Liver (tissue), 9 donors: ENCODE results near the gene TBC1D24. TPM values are rescaled to one million over a fixed set of nuclear protein-coding genes. Genes with fewer than 3 reads are reported as not detected.
A peak's percentile ranks its signal among the peaks of the same experiment; 100 is the strongest.

Experiments
- DNase-seq: peaks from one replicate; pipeline ENCODE4 v3.0.0-alpha.2; 2017; ENCODE audit warnings: low spot score
- H3K27ac ChIP-seq, 2 donors: one replicate each; pipeline ENCODE4 v1.7.0; 2013; ENCODE audit warnings: inconsistent platforms in 2 of 2, low read length in 2 of 2, control low read depth in 1 of 2, low read depth in 1 of 2, mild to moderate bottlenecking in 1 of 2
- H3K27me3 ChIP-seq, 4 donors: one replicate each; pipeline versions ENCODE4 v1.6.1 to v1.7.0; 2013; ENCODE audit warnings: low read length in 3 of 4, inconsistent platforms in 1 of 4, mild to moderate bottlenecking in 1 of 4, moderate library complexity in 1 of 4; ENCODE audit not compliant: control insufficient read depth in 4 of 4, insufficient read depth in 4 of 4
- H3K36me3 ChIP-seq, 4 donors: one replicate each; pipeline versions ENCODE4 v1.6.1 to v1.7.0; 2013; ENCODE audit warnings: low read length in 3 of 4, mild to moderate bottlenecking in 3 of 4, low read depth in 1 of 4, moderate library complexity in 1 of 4; ENCODE audit not compliant: control insufficient read depth in 4 of 4, insufficient read depth in 3 of 4
- H3K4me1 ChIP-seq, 4 donors: one replicate each; pipeline versions ENCODE4 v1.6.1 to v1.7.0; 2013; ENCODE audit warnings: low read length in 3 of 4, mild to moderate bottlenecking in 3 of 4, moderate library complexity in 1 of 4; ENCODE audit not compliant: control insufficient read depth in 4 of 4, insufficient read depth in 4 of 4
- H3K4me3 ChIP-seq, 3 donors: one replicate each; pipeline versions ENCODE4 v1.6.1 to v1.7.0; 2013; ENCODE audit warnings: low read length in 3 of 3, control low read depth in 1 of 3, low read depth in 1 of 3, mild to moderate bottlenecking in 1 of 3
- H3K9ac ChIP-seq, 2 donors: one replicate each; pipeline ENCODE4 v1.7.0; 2013; ENCODE audit warnings: low read length in 2 of 2, mild to moderate bottlenecking in 2 of 2, moderate library complexity in 2 of 2, control low read depth in 1 of 2, low read depth in 1 of 2
- H3K9me3 ChIP-seq, 4 donors: one replicate each; pipeline versions ENCODE4 v1.6.1 to v1.7.0; 2013; ENCODE audit warnings: low read length in 3 of 4; ENCODE audit not compliant: control insufficient read depth in 4 of 4
- EGR1 ChIP-seq, 2 donors: IDR thresholded peaks; 2 replicates each; pipeline ENCODE4 v1.6.1; 2016 to 2018; ENCODE audit warnings: antibody characterized with exemption in 2 of 2, low read depth in 2 of 2
- FOXA1 ChIP-seq: IDR thresholded peaks from 2 replicates; pipeline ENCODE4 v1.6.1; 2016; ENCODE audit warnings: antibody characterized with exemption
- GABPA ChIP-seq, 2 donors: IDR thresholded peaks in 1 of 2; conservative IDR thresholded peaks in 1 of 2; 2 replicates each; pipeline ENCODE4 v1.6.1; 2016; ENCODE audit warnings: antibody characterized with exemption in 2 of 2, mild to moderate bottlenecking in 1 of 2, moderate library complexity in 1 of 2
- HNF4A ChIP-seq, 2 donors: conservative IDR thresholded peaks; 2 replicates each; pipeline ENCODE4 v1.6.1; 2016; ENCODE audit warnings: antibody characterized with exemption in 2 of 2, mild to moderate bottlenecking in 2 of 2
- HNF4G ChIP-seq: IDR thresholded peaks from 2 replicates; pipeline ENCODE4 v1.6.1; 2016; ENCODE audit warnings: antibody characterized with exemption
- JUND ChIP-seq, 2 donors: IDR thresholded peaks; 2 replicates each; pipeline ENCODE4 v1.6.1; 2016; ENCODE audit warnings: antibody characterized with exemption in 2 of 2
- NR2F2 ChIP-seq: IDR thresholded peaks from 2 replicates; pipeline ENCODE4 v1.6.1; 2016; ENCODE audit warnings: antibody characterized with exemption
- RAD21 ChIP-seq, 2 donors: IDR thresholded peaks; 2 replicates each; pipeline ENCODE4 v1.6.1; 2016; ENCODE audit warnings: antibody characterized with exemption in 2 of 2, mild to moderate bottlenecking in 2 of 2
- RXRA ChIP-seq, 2 donors: IDR thresholded peaks; 2 replicates each; pipeline ENCODE4 v1.6.1; 2017 to 2018; ENCODE audit warnings: antibody characterized with exemption in 2 of 2, mild to moderate bottlenecking in 1 of 2
- SP1 ChIP-seq: IDR thresholded peaks from 2 replicates; pipeline ENCODE4 v1.6.1; 2018; ENCODE audit warnings: antibody characterized with exemption, mild to moderate bottlenecking
- whole genome bisulfite sequencing: extraction: QIAGEN DNeasy Blood & Tissue Kit; methylation state at CpG from one replicate; pipeline ENCODE4 v1.1.7; 2013; 5-methylcytosine and 5-hydroxymethylcytosine counted together
- polyA plus RNA-seq, 2 donors: library from polyadenylated mRNA; stranded (reverse) in 1 of 2; unstranded in 1 of 2; fragments of 200-250 nt in 1 of 2; fragments of >200 nt in 1 of 2; fragmentation: Nextera tagmentation in 1 of 2; extraction: Ambion mirVana in 1 of 2; gene quantifications; one replicate each; pipeline versions ENCODE4 v1.2.1 to v1.2.3, GENCODE V29; 2013 to 2015
- total RNA-seq, 2 donors: library from RNA; depleted of rRNA; stranded (reverse); fragments of >200 nt; gene quantifications; one replicate each; pipeline ENCODE4 v1.2.3, GENCODE V29; 2014
- TF ChIP-seq, protein P1 (sequence below): fragments of 150-350 bp; IDR thresholded peaks from 2 replicates; pipeline ENCODE4 v1.5.1; 2017; ENCODE audit warnings: improper control_type of control experiment, low read depth, low read length; ENCODE audit not compliant: missing input control
- TF ChIP-seq, protein P2 (sequence below): IDR thresholded peaks from 2 replicates; pipeline ENCODE4 v1.6.1; 2016; ENCODE audit warnings: antibody characterized with exemption
- TF ChIP-seq, protein P3 (sequence below): IDR thresholded peaks from 2 replicates; pipeline ENCODE4 v1.6.1; 2016; ENCODE audit warnings: antibody characterized with exemption, mild to moderate bottlenecking
- TF ChIP-seq, protein P4 (sequence below): IDR thresholded peaks from 2 replicates; pipeline ENCODE4 v1.6.1; 2016; ENCODE audit warnings: antibody characterized with exemption
- donor health status: healthy.
- donor health status: healthy.
- donor health status: healthy.
- donor health status: healthy.
- donor health status: healthy.

TBC1D24 gene
- 10 to 100 TPM; 14.6 to 22.3 TPM for total RNA-seq
- polyA plus RNA-seq: 1 to 10 TPM; 8.4 TPM

DNA sequence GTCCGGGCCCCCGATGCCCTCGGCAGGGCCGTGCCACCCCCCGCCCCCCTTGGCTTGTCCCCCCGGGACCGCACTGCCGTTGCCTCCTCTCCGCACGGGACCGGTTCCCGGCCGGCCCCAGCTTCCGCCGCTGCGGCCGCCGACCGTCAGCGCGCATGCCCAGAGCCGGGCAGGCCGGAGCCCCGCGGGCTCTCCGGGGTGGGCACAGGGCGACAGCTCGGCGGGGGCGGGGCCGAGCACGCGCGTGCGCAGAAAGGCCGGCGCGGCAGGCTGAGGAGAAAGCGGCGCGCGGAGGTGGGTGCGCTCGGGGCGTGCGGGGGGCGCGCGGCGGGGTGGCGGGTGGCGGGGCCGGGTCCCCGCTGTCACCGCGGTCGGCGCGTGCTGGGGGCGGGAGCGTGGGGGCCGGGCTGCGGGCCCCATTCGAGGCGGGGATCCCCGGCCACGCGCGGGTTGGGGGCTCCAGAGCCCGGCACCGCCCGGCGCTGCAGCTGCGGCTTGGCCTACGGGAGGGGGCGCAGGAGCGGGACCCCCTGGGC lies at the start of gene TBC1D24:
TSS of gene TBC1D24 (plus strand) at position 251 of the 536 bp plus-strand sequence. CDS start 21,022 bp downstream, outside the sequence.
- Histone ChIP-seq H3K9ac (peak within 1 kb of the TSS in 1 of 2 donors; percentile 5), H3K4me1 (peaks cover 30 to 66% (median 47%) of the 10 kb centered on the region in 4 donors), H3K9me3 (no peaks in the 10 kb centered on the region), H3K27me3 (no peaks in the 10 kb centered on the region), H3K36me3 (no peaks in the 10 kb centered on the region), H3K4me3 (peak within 1 kb of the TSS; percentile 67 to 87 (median 76)), H3K27ac (peak within 1 kb of the TSS; percentile 87 to 91)
- WGBS: under 1% methylated on average over 77 of the region's 77 CpGs
- no peak for TF ChIP-seq RXRA (IDR thresholded peaks at IDR 0.05)
- TF ChIP-seq, protein P1, sequence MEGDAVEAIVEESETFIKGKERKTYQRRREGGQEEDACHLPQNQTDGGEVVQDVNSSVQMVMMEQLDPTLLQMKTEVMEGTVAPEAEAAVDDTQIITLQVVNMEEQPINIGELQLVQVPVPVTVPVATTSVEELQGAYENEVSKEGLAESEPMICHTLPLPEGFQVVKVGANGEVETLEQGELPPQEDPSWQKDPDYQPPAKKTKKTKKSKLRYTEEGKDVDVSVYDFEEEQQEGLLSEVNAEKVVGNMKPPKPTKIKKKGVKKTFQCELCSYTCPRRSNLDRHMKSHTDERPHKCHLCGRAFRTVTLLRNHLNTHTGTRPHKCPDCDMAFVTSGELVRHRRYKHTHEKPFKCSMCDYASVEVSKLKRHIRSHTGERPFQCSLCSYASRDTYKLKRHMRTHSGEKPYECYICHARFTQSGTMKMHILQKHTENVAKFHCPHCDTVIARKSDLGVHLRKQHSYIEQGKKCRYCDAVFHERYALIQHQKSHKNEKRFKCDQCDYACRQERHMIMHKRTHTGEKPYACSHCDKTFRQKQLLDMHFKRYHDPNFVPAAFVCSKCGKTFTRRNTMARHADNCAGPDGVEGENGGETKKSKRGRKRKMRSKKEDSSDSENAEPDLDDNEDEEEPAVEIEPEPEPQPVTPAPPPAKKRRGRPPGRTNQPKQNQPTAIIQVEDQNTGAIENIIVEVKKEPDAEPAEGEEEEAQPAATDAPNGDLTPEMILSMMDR: no peak
- TF ChIP-seq SP1: no peak
- TF ChIP-seq, protein P2, sequence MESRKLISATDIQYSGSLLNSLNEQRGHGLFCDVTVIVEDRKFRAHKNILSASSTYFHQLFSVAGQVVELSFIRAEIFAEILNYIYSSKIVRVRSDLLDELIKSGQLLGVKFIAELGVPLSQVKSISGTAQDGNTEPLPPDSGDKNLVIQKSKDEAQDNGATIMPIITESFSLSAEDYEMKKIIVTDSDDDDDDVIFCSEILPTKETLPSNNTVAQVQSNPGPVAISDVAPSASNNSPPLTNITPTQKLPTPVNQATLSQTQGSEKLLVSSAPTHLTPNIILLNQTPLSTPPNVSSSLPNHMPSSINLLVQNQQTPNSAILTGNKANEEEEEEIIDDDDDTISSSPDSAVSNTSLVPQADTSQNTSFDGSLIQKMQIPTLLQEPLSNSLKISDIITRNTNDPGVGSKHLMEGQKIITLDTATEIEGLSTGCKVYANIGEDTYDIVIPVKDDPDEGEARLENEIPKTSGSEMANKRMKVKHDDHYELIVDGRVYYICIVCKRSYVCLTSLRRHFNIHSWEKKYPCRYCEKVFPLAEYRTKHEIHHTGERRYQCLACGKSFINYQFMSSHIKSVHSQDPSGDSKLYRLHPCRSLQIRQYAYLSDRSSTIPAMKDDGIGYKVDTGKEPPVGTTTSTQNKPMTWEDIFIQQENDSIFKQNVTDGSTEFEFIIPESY: no peak
- no peak for TF ChIP-seq EGR1 (IDR thresholded peaks at IDR 0.05; ENCODE audit: low read depth in 2 of 2)
- TF ChIP-seq, protein P3, sequence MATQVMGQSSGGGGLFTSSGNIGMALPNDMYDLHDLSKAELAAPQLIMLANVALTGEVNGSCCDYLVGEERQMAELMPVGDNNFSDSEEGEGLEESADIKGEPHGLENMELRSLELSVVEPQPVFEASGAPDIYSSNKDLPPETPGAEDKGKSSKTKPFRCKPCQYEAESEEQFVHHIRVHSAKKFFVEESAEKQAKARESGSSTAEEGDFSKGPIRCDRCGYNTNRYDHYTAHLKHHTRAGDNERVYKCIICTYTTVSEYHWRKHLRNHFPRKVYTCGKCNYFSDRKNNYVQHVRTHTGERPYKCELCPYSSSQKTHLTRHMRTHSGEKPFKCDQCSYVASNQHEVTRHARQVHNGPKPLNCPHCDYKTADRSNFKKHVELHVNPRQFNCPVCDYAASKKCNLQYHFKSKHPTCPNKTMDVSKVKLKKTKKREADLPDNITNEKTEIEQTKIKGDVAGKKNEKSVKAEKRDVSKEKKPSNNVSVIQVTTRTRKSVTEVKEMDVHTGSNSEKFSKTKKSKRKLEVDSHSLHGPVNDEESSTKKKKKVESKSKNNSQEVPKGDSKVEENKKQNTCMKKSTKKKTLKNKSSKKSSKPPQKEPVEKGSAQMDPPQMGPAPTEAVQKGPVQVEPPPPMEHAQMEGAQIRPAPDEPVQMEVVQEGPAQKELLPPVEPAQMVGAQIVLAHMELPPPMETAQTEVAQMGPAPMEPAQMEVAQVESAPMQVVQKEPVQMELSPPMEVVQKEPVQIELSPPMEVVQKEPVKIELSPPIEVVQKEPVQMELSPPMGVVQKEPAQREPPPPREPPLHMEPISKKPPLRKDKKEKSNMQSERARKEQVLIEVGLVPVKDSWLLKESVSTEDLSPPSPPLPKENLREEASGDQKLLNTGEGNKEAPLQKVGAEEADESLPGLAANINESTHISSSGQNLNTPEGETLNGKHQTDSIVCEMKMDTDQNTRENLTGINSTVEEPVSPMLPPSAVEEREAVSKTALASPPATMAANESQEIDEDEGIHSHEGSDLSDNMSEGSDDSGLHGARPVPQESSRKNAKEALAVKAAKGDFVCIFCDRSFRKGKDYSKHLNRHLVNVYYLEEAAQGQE: no peak
- no peak for TF ChIP-seq RAD21 (IDR thresholded peaks at IDR 0.05)
- no peak for TF ChIP-seq FOXA1
- no peak for TF ChIP-seq GABPA (IDR thresholded peaks at IDR 0.05 in 1 of 2, conservative IDR thresholded peaks at IDR 0.05 in 1 of 2)
- peak; percentile 91 for DNase-seq

DNA sequence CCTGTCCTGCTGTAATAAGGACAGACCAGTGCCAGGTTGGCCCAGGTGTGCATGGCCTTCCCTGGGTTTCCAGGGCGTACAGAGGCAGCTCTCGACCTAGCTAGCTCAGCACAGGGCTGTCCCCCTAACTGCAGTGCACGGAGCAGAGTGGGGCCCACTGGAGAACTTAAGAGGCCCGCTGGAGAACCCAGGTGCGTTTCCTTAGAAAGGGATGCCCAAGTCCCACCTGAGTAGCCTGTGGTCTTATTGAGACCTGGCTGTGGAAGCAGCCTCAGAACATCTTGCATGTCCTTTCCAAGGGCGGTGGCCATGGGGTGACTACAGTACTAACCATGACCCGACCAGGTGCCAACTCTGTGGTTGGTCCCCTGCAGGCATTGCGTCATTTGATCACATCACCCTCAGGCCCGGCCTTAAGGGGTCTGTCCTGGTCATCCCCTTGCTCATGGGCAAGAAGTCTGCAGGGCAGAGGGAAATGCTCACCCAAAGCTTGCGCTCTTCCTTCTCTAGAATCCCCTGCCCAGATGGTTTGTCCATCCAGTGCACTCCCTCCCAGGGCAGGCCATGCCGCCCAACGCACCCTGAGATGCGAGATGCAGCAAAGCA lies 49.0 kb upstream of the TBC1D24 start:
- DNase-seq: no peak
- Histone ChIP-seq H3K27ac (no peak overlapping the region), H3K27me3 (no peaks in the 10 kb centered on the region), H3K9ac (no peak overlapping the region), H3K4me1 (peaks cover 3 to 19% (median 9%) of the 10 kb centered on the region in 4 donors), H3K9me3 (no peaks in the 10 kb centered on the region), H3K36me3 (no peaks in the 10 kb centered on the region), H3K4me3 (no peak overlapping the region)
- WGBS: 94% methylated on average over 13 of the region's 13 CpGs
- TF ChIP-seq, protein P2: no peak
- TF ChIP-seq NR2F2 (no peak), FOXA1 (no peak), JUND (IDR thresholded peaks at IDR 0.05) (no peak), HNF4A (conservative IDR thresholded peaks at IDR 0.05) (no peak), HNF4G (no peak), SP1 (no peak)
- TF ChIP-seq, protein P1: no peak
- TF ChIP-seq, protein P4, sequence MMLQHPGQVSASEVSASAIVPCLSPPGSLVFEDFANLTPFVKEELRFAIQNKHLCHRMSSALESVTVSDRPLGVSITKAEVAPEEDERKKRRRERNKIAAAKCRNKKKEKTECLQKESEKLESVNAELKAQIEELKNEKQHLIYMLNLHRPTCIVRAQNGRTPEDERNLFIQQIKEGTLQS: no peak
